ES-I3 (cell line): ENCODE measurements around the gene POFUT1.

Experiments used
- H3K36me3 ChIP-seq: 2 replicates; pipeline ENCODE4 v1.6.1; 2013; ENCODE audit warnings: mild to moderate bottlenecking, low read length, control low read depth, moderate library complexity; ENCODE audit not compliant: insufficient read depth
- H3K4me1 ChIP-seq: 2 replicates; pipeline ENCODE4 v1.6.1; 2013; ENCODE audit warnings: mild to moderate bottlenecking, control low read depth, low read length; ENCODE audit not compliant: insufficient read depth
- H3K9ac ChIP-seq: 2 replicates; pipeline ENCODE4 v1.6.1; 2013; ENCODE audit warnings: low read depth, mild to moderate bottlenecking, low read length, moderate library complexity
- H3K9me3 ChIP-seq: 2 replicates; pipeline ENCODE4 v1.6.1; 2013; ENCODE audit warnings: mild to moderate bottlenecking, low read length, moderate library complexity; ENCODE audit not compliant: control insufficient read depth, insufficient read depth

The POFUT1 gene

GRCh38 chr20:32231245-32231644, 23.6 kb downstream of the POFUT1 start:
- Histone ChIP-seq H3K36me3 (peaks cover 18% of the 10 kb centered on the region), H3K9ac (no peak overlapping the region), H3K9me3 (no peaks in the 10 kb centered on the region), H3K4me1 (no peaks in the 10 kb centered on the region)

GRCh38 chr20:32231847-32232246, 24.2 kb downstream of the POFUT1 start:
- H3K4me1 ChIP-seq: no peaks in the 10 kb centered on the region
- H3K36me3 ChIP-seq: peaks cover 18% of the 10 kb centered on the region
- H3K9me3 ChIP-seq: no peaks in the 10 kb centered on the region
- H3K9ac ChIP-seq: no peak overlapping the region

GRCh38 chr20:32232326-32232886, 24.7 kb downstream of the POFUT1 start:
- no peaks in the 10 kb centered on the region for H3K4me1 ChIP-seq
- H3K9me3 ChIP-seq: no peaks in the 10 kb centered on the region
- peaks cover 18% of the 10 kb centered on the region for H3K36me3 ChIP-seq
- no peak overlapping the region for H3K9ac ChIP-seq

- H3K36me3 ChIP-seq: peaks cover 18% of the 10 kb centered on the region
- no peak overlapping the region for H3K9ac ChIP-seq
- H3K4me1 ChIP-seq: no peaks in the 10 kb centered on the region
- no peaks in the 10 kb centered on the region for H3K9me3 ChIP-seq
These were observed 25.6 kb downstream of the POFUT1 start for GRCh38 chr20:32233286-32233685.

GRCh38 chr20:32234135-32234808, 26.6 kb downstream of the POFUT1 start:
- Histone ChIP-seq H3K36me3 (peaks cover 12% of the 10 kb centered on the region), H3K9me3 (no peaks in the 10 kb centered on the region), H3K9ac (no peak overlapping the region), H3K4me1 (0 out of 2 replicates have a peak, but pooled peaks cover 5% of the 10 kb centered on the region)

- H3K4me1 ChIP-seq: peaks cover 12% of the 10 kb centered on the region; the same call in 1 of the 2 replicates
- no peak overlapping the region for H3K9ac ChIP-seq
- no peaks in the 10 kb centered on the region for H3K9me3 ChIP-seq
- H3K36me3 ChIP-seq: peaks cover 12% of the 10 kb centered on the region
These were observed 27.8 kb downstream of the POFUT1 start for GRCh38 chr20:32235331-32236047.

GRCh38 chr20:32236048-32236533, 28.4 kb downstream of the POFUT1 start:
- Histone ChIP-seq H3K4me1 (peaks cover 13% of the 10 kb centered on the region; the same call in 1 of the 2 replicates), H3K36me3 (peaks cover 12% of the 10 kb centered on the region), H3K9ac (no peak overlapping the region), H3K9me3 (no peaks in the 10 kb centered on the region)

GRCh38 chr20:32236819-32237218, 29.1 kb downstream of the POFUT1 start:
- no peaks in the 10 kb centered on the region for H3K9me3 ChIP-seq
- H3K36me3 ChIP-seq: peaks cover 12% of the 10 kb centered on the region
- H3K4me1 ChIP-seq: peaks cover 13% of the 10 kb centered on the region; the same call in 1 of the 2 replicates
- H3K9ac ChIP-seq: no peak overlapping the region

GRCh38 chr20:32237419-32237818, 29.7 kb downstream of the POFUT1 start:
- peaks cover 13% of the 10 kb centered on the region; the same call in 1 of the 2 replicates for H3K4me1 ChIP-seq
- H3K9me3 ChIP-seq: no peaks in the 10 kb centered on the region
- no peak overlapping the region for H3K9ac ChIP-seq
- H3K36me3 ChIP-seq: peaks cover 6% of the 10 kb centered on the region

GRCh38 chr20:32238483-32239425, 31.1 kb downstream of the POFUT1 start:
- Histone ChIP-seq H3K36me3 (no peaks in the 10 kb centered on the region; the same call in 1 of the 2 replicates), H3K4me1 (peaks cover 13% of the 10 kb centered on the region; the same call in 1 of the 2 replicates), H3K9me3 (no peaks in the 10 kb centered on the region), H3K9ac (no peak overlapping the region)

GRCh38 chr20:32240205-32240604, 32.5 kb downstream of the POFUT1 start:
- Histone ChIP-seq H3K4me1 (peaks cover 13% of the 10 kb centered on the region; the same call in 1 of the 2 replicates), H3K9ac (no peak overlapping the region)

GRCh38 chr20:32241807-32242206, 34.1 kb downstream of the POFUT1 start:
- peaks cover 13% of the 10 kb centered on the region for H3K4me1 ChIP-seq
- no peak overlapping the region for H3K9ac ChIP-seq
- no peaks in the 10 kb centered on the region for H3K9me3 ChIP-seq
- no peaks in the 10 kb centered on the region for H3K36me3 ChIP-seq

More at GRCh38 chr20:32240205-32240604, 32.5 kb downstream of the POFUT1 start:
- Histone ChIP-seq H3K36me3 (no peaks in the 10 kb centered on the region), H3K9me3 (no peaks in the 10 kb centered on the region)

GRCh38 chr20:32244150-32244823, 36.6 kb downstream of the POFUT1 start:
- no peak overlapping the region for H3K9ac ChIP-seq
- H3K36me3 ChIP-seq: no peaks in the 10 kb centered on the region
- H3K4me1 ChIP-seq: peaks cover 8% of the 10 kb centered on the region
- no peaks in the 10 kb centered on the region for H3K9me3 ChIP-seq
